GM19043 (cell line): ENCODE measurements around the gene PPP2R2D.

Experiments
- ATAC-seq: cut with Tn5 transposase; IDR thresholded peaks from one replicate; pipeline ENCODE4 v1.9.1; 2021; ENCODE audit warnings: low read depth; ENCODE audit not compliant: unreplicated experiment

Gene PPP2R2D

DNA sequence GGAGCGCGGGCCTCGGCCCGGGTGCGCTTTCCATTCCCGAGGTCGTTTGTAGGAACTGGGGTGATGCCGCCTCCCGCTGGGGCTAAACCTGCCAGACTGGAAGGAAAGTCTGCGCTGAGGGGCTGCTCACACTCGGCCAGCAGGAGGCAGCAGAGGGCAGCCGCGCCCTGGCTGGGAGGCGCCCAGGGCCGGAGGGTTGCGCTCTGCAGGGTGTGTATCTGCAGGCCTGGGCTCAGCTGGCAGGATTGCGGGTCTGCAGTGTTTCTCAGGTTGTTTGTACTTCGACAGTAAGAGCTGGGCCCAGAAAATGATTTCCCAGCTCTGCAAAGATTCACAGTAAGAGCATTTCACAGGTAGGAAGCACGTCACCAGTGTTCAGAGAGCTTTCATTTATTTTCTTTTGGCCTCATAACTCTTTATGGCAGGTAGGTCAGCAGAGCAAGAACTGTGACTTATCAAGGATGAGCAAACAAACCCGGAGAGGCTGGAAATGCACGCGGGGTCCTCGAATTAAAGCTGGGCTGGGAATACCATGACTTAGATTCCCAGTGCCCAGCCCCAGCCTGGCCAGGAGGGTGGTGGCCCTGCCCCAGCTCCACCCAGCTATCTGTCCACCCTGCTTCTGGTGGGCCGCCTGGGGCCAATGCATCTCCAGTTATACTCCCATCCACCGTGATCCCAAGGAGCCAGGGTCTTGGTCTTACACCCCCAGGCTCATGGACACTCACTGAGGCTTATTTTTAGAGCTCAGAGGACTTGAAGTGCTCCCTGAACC lies 15.2 kb upstream of the PPP2R2D start:
- ATAC-seq = peak; percentile 97

DNA sequence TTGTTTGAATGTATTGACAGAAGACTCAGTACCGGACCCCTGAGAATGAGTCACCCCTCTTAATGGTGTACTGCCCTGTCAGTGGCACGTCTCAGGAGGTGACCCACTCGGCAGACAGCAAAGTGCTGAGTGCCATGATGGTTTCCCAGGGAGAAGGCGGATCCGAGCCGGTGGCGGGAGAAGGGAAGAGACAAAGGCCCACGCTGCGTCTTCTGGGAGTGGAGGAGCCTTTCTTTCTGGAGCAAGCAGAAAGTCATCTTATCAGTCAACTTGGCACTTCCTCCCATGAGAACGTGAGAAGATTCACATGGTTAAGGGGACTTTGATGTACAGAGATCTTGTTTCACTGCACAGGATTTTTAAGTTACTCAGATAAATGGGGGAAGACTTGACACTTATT lies 14.6 kb upstream of the PPP2R2D start:
- ATAC-seq = no peak

DNA sequence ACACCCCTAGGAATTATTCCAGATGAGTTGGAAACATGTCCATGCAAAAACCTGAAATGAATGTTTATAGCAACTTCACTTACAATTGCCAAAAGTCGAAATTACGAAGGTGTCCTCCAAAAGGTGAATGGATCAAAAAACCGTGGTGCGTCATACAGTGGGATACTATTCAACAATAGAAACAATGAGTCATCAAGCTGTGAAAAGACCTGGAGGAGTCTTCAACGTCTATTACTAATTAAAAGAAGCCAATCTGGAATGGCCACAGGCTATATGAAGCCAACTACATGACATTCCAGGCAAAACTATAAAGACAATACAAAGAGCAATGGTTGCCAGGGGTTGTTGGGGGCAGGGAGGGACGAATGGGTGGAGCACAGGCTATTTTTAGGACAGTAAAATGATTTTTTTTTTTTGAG lies 12.6 kb upstream of the PPP2R2D start:
- no peak for ATAC-seq

DNA sequence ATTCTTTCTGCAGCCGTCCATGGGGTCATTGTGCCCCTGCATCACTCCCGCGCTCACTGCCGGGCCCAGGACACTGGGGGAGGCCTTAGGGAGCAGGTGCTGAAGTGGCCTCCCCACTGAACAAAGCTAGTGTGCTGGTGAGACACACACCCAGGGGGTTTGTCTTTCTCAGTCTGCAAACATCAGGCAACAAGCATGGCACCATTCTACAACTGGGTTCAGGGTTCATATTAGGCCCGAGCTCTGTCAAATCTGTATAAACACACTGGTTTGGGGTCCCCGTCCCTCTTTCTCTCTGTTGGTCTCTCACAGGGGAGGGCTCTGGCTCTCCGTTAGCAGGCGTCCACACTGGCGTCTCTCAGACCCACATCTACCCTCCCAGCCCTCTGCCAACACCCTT lies 11.1 kb upstream of the PPP2R2D start:
- ATAC-seq = no peak

DNA sequence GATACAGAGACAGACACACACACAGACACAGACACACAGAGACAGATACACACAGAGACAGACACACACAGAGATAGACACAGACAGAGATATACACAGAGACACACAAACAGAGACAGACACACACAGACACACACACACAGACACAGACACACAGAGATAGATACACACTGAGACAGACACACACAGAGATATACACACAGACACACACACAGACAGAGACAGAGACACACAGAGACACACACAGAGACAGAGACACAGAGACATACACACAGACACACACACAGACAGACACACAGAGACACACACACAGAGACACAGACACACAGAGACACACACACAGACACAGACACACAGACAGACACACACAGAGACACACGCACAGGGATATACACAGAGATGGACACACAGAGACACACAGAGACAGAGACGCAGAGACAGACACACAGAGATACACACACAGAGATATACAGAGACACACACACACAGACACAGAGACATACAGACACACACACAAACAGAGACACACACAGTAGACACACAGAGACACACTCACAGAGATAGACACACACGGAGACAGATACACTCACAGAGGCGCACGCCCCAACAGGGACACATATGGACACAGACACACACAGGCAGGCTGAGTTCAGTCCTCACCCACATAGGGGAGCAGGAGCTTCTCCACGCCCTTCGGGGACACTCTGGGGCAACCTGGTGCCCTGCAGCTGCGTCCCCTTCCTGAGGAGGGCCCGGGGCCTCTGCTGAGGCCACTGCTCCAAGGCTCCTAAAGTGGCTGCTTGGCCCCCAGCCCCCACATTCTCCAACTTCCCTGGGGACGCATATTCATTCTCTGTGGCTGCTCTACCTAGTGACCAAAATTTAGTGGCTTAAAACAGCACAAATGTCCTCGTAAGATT lies 10.3 kb upstream of the PPP2R2D start:
- ATAC-seq = no peak

DNA sequence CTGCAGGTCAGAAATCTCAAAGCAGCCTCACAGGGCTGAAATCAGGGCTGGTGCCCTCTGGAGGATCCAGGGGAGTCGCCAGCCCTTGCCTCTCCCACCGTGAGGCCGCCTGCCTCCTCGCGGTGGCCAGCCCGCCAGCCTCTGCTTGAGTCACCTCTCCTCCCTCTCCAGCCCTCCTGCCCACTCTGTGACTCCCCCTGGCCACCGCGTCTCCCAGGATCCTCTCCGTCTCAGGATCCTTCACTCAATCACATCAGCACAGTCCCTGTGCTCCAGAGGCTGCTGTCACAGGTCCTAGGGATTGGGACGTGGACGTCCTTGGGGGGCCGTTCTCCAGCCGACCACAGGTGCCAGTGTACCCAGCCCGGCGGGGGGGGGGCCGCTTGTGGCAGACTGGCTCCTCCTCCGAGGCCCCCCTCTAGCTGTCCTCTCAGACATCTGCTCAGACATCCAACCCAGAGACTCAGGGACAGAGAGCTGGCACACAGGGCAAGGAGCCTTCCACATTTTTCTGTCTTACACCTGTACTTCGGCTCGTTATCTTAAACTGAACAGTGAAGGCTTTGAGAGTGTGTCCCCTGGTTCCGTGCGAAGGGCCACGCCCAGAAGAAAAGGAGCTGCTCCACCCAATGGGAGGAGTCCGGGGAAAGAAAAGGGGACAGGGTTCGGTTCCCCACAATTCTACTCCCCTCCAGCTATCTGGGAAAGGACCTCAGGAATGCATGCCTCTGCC lies 9.4 kb upstream of the PPP2R2D start:
- ATAC-seq = no peak

DNA sequence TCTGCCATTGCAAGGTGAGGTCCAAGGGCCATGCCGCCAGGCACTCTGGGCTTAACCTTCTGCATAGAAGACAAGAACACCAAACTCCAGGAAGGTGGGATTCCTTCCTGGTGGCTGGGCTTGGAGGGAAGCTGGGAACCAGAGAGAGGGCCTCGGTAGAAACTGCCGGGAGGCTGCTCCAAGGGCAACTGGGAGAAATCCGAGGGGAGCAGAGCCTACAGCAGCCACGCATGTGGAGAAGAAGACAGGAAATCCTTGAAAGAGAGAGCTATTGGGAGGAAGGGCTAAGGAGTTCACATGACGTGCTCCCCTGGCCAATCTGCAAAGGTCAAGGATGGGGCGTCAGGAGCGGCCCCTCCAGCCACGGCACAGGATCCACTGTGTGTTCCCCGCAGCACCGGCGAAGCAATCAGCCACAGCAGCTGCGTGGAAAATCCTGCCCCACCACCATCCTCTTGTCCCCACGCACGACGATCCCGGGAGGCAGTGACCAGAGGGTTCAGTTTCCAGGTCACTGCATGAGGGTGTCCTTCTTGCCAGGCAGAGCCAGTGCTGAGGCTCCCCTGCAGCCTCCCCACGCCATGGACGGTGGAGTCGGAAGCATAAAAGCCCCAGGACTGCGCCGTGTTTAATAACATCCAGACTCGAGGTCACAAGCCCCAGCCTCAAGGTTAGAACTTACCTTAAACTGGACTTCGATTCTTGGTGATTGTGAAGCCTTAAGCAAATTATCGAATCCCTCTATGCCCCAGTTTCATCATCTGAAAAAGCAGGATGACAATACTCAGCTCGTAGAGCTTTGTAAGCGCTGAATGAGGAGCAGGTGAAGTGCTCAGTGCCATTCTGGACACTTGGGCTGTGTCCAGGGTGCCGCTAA lies 8.6 kb upstream of the PPP2R2D start:
- ATAC-seq = no peak

DNA sequence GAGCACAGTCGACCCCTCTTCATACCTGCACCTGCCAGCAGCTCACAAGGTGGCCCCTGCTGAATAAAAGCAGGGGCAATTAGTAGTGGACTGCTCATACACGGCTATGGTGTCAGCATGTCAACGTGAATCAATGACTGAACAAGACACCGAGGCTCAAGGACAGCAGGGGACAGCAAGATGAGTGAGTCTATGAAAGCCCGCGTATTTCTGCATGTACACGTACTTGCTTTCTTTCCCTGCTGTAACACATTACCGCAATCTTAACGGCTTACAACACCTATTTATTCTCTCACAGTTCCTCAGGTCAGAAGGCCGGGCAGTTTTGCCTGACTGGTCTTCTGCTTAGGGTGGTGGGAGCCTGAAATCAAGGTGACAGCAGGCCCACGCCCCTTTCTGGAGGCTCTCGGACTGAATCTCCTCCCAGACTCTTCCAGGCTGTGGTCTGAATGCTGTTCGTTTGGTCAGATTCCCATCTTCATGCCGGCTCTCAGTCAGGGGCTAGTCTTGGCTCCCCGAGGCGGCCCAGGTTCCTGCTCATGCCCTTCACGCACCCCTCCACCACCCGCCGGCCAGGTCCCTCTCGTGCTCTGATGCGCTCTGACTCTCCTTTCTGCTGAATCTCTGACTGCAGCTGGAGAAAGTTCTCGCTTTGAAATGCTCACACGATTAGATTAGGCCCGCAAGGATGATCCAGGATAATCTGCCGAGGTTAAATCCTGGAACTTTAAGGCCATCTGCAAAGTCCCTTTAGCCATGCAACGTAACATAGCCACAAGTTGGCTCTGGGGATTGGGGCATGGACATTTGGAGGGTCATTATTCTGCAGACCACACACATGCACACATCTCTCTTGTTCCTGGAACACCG lies 7.8 kb upstream of the PPP2R2D start:
- no peak for ATAC-seq

DNA sequence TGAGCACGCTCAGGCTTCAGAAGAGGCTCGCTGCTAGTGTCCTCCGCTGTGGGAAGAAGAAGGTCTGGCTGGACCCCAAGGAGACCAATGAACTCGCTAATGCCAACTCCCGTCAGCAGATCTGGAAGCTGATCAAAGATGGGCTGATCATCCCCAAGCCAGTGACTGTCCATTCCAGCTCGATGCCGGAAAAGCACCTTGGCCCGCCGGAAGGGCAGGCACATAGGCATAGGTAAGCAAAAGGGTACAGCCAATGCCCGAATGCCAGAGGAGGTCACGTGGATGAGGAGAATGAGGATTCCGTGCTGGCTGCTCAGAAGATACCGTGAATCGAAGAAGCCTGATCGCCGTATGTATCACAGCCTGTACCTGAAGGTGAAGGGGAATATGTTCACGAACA lies 5.7 kb upstream of the PPP2R2D start:
- no peak for ATAC-seq

DNA sequence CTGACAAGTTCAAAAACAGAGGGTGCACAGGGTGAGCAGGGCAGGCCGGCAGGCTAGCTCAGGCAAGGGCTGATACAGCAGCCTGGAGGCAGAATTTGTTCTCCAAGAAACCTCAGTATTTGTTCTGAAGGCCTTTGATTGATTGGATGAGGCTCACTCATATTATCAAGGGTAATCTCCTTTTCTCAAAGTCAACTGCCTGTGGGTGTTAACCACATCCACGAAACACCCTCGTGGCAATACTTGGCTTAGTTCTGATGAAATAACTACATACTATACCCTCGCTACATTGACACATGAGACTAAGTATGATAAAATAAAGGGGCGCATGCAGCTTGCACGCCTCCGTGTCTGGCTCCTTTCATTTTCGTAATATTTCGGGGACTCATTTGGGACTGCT lies 4.4 kb upstream of the PPP2R2D start:
- ATAC-seq = no peak

DNA sequence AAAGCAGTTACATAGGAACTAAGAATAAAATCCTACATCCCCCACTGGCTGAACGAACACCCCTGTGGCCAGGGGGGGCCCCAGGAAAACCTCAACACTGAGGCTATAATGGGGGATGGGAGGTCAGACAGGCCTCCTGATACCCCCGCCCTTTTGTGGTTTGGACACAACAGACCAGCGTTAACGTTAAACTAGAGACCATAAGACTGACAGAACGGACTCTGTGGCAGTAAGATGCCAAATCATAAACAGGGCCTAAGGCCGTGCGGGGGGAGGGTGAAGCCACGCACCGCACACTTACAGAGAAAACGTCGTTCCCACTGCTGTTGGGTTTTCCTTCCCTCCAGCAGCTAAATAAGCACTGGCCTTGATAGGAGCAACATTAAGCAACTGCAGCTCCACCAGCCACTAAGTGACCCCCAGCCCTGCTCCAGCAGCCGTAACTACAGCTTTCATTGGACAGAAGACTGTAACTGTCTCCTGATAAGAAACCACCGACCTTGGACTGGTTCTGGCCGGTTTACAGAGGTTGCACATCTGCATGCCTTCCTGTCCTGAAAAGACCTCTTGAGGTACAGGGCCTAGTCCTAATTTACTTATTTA lies 3.4 kb upstream of the PPP2R2D start:
- ATAC-seq = no peak

DNA sequence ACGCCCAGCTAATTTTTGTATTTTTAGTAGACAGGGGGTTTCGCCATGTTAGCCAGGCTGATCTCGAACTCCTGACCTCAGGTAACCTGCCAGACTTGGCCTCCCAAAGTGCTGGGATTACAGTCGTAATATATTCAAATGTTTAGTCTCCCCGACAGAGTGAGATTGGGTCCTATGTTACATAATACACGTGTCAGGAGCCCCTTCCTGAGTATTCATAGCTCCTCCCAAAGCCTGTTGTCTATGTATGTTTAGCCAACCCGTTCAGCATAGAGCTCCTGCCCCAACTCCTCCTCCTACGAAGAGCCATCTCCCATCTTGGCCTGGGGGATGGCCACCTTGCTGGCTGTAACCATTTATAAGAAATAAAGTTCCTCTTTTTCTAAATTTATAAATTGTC lies 2.7 kb upstream of the PPP2R2D start:
- no peak for ATAC-seq

DNA sequence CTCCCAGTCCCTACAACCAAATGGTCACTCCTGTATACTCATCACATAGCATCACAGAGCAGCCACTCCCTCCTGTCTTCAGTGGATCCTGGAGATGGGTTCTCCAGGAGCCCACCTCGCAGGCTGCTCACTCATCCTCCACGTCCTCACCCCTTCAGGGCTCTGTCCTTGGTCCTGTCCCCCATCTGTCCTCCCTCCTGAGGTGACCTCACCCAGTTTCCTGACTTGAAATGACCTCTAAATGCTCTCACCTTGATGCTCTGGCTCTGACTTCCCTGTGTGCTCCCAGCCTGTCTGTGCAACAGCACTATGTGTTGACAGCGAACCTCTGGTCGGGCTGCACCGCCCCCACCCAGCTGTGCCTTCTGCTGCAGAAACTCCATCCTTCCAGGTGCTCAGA lies 2.1 kb upstream of the PPP2R2D start:
- ATAC-seq = no peak

DNA sequence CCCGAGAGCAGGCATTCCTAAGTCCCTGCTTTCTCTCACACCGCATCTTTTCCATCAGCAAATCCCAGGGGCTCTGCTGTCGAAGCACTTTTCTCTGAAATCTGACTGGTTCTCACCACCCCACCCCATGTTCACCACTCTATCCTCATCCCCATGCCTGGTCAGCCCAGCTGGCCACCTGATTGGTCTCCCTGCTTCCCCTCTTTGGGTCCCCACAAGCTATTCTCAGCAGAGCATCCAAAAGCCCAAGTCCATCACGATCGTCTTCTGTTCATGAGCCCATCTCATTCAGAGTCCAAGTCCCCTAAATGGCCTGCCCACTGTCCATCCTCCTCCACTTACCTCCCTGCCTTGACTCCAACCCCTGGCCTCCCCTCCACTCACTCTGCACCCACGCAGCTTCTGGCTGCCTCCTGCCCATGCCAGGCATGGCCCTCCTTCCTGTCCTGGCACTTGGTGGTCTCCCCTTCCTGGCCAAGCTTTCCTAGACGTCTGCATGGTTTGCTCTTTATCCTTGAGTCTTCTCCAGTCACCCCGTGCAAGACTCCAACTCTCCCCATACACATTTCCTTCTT lies 1.6 kb upstream of the PPP2R2D start:
- ATAC-seq = no peak

DNA sequence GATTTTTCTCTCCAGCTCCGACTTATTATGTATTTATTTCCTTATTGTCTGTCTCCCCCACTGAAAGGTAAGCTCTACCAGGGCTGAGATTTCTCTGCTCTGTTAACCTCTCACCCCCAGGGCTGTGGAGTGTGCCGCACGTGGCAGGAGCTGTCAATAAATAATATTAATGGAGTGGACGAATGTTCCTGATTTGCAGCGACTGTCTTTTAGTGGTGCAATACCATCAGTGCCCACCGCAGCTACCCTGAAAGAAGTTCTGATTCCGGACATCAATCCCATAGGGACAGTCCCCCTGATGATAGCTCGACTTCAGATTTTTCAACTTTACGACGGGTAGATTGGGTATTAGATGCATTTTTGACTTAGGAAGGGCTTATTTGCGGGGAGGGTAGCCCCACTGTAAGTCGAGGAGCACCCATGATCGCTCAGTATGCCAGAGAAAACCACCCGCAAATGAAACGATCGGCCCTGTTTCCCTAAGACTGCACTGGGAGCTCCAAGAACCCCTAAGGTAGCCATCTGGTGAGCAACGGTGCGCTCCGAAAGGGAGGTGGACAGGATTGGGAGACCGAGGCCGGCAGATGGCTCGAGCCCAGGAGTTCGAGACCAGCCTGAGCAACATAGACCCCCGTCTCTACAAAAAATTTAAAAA lies 986 bp upstream of the PPP2R2D start:
- ATAC-seq = no peak

DNA sequence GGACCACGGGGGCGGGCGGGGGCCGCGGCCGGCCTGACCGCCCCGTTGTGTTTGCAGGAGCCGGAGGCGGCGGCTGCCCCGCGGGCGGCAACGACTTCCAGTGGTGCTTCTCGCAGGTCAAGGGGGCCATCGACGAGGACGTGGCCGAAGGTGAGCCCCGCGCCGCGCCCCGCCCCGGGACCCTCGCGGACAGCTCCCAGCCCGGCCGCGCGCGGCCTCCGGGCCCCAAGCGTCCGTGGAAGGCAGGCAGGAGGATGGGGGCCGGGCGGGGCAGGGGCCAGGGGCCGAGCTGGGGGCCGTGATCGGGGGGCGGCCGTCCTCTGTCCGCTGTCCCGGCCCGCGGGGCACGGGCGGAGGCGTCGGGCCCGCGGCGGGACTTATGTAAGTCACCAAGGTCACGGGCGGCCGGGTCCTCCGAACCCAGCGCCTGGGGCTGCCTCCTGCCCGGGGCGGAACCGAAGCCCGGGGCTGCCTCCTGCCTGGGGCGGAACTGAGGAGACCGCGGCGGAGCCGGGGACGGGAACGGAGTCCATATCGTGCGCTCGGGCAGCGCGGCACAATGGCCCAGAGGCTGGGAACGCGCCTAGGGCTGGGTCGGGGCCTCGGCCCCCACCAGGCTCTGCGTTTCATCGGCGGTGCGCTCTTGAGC lies 497 bp downstream of the PPP2R2D start:
- ATAC-seq = peak; percentile 17

DNA sequence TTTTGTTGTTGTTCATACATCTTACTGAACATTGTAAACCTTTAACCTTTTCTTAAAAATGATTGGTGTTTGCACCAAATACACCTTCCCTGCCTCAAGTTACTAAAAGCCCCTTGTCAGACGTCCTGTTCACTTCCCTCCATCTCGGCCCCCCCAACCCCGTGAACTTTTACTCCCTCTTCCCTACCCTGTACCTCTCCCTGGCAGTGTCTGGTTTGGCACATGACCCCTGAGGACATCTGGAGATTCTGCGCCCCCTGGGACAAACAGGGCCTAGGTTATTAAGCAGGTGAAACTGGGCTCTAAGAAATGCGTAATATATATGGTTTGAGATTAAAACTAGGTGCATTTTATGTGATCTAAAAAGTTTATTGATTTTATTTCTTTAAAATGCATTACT lies 1.4 kb downstream of the PPP2R2D start:
- no peak for ATAC-seq

DNA sequence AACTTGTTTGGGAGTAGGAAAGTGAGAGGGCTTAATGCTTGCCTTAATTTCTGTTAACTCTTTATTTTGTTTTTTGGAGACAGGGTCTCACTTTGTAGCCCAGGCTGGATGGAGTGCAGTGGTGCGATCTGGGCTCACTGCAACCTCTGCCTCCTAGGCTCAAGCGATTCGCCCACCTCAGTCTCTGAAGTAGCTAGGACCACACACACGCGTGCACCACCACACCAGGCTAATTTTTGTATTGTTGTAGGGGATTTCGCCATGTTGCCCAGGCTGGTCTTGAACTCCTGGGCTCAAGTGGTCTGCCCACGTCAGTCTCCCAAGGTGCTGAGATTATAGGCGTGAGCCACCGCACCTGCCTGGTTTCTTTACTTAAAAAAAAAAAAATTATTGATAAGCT lies 1.9 kb downstream of the PPP2R2D start:
- ATAC-seq = no peak
